ENCODE results near the gene CD52.

The CD52 gene

DNA sequence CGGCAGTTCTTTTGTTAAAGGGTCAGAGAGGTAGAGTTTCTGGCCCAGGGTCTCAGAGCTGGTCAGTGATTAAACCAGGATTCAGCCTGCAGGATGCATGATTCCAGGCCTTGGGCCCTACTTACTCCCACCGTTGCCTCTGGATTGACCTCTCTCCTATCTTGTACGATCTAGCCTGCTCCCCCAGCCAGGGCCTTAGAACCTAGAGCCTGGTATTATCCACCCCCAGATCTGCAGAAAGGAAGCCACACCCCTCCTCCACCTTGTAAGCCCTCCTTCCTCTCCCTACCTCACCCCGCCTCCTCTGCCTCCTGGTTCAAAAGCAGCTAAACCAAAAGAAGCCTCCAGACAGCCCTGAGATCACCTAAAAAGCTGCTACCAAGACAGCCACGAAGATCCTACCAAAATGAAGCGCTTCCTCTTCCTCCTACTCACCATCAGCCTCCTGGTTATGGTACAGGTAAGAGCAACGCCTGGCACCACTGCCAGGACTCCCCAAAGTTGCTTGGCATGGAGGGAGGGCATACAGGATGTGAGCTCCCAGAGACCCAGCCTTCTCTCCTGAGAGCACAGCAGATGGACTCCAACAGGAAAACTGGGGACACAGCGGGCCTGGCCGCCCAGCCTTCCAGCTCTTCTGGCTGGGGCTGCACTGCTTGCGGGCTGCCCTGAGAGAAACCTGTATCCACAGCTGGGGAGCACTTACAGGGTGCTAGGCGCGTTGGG lies at the start of gene CD52:
Gene CD52 (plus strand): TSS at position 347 of the 726 bp plus-strand sequence. CDS start 60 bp downstream, at position 407.
- peak; percentile 80 for DNase-seq (ENCODE audit: low spot score)

DNA sequence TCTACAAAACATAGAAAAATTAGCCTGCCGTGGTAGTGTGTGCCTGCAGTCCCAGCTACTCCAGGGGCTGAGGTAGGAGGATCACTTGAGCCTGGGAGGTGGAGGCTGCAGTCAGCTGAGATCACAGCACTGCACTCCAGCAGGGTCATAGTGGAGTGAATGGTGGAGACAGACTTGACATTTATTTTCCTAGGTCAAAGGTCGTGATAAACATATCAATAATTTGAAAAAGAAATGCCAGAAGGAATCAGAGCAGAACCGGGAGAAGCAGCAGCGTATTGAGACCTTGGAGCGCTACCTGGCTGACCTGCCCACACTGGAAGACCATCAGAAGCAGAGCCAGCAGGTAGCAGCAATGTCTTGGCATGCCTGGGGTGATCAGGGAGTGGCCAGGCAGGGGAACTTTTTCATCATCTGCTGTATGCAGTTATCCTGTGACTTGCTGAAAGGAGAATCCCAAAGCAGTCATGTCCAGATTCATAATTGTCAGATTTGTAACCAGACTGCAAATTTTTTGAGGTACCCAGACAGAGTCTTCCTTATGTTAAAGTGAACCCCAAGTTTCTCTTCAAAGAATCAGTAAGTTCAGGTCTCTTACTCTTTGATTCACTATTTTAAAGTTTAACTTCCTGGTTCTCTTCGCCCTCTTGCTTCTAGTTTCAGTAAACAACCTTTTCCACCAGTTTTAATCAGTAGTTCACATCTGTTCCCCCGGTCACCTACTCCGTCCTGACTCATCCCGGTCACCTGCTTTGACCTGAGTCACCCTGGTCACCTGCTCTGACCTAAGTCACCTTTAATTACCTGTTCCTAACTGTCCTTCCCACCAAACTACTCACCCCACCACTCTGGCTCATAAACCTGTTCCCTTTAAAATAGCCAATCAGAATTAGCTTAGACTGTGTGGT lies 49.2 kb upstream of the CD52 start:
- no peak for DNase-seq (ENCODE audit: low spot score)

- no peak for DNase-seq (ENCODE audit: low spot score)
These were observed 48.6 kb upstream of the CD52 start for GRCh38 chr1:26269198-26269550.

DNA sequence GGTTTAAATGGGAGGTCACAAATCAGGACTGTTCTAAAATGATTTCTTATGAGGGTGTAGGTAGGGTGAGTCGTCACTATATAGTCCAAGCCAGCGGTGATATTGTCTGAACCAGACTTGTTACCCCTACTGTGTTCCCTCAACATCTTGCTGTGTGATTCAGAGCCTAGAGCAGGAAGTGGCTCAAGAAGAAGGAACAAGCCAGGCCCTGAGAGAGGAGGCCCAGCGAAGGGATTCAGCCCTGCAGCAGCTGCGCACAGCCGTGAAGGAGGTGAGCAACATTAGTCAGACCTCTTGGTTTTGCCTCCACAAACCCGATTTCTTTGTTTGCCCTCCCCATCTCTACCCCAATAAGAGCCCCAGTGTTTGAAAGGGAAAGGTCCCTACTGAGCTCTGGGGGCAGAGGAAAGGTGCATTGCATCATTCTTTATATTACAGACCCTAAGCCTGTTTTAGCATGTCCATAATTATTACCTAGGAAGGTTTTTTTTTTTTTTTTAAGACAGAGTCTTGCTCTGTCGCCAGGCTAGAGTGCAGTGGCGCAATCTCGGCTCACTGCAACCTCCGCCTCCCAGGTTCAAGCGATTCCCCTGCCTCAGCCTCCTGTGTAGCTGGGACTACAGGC lies 42.8 kb upstream of the CD52 start:
- no peak for DNase-seq (ENCODE audit: low spot score)

GRCh38 chr1:26275580-26276431 lies 42.0 kb upstream of the CD52 start:
- peak; percentile 81 for DNase-seq (ENCODE audit: low spot score)

- DNase-seq (ENCODE audit: low spot score), result no peak
These were observed 41.3 kb upstream of the CD52 start for GRCh38 chr1:26276432-26276838.

GRCh38 chr1:26277261-26277661 lies 40.5 kb upstream of the CD52 start:
- DNase-seq (ENCODE audit: low spot score), result no peak

DNA sequence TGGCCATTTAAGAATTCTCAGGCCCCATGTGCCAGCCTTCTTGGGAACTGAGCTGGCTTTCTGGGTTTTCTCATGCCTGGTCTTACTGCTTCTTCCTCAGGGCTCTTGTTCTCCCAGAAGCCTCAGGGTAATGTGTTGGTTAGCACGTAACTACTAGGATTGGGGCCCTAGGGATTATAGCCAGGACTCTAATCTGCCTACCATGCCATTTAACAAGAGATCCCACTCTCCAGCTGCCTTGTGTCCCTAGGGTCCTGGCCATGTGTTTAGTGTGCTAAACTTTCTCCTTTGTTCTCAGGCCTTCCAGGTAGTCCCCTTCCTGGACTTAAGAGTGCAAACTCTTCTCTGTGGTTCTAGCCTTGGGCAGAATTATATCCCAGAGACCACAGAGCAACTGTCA lies 40.0 kb upstream of the CD52 start:
- DNase-seq (ENCODE audit: low spot score), result no peak

GRCh38 chr1:26278303-26278702 lies 39.5 kb upstream of the CD52 start:
- no peak for DNase-seq (ENCODE audit: low spot score)

DNA sequence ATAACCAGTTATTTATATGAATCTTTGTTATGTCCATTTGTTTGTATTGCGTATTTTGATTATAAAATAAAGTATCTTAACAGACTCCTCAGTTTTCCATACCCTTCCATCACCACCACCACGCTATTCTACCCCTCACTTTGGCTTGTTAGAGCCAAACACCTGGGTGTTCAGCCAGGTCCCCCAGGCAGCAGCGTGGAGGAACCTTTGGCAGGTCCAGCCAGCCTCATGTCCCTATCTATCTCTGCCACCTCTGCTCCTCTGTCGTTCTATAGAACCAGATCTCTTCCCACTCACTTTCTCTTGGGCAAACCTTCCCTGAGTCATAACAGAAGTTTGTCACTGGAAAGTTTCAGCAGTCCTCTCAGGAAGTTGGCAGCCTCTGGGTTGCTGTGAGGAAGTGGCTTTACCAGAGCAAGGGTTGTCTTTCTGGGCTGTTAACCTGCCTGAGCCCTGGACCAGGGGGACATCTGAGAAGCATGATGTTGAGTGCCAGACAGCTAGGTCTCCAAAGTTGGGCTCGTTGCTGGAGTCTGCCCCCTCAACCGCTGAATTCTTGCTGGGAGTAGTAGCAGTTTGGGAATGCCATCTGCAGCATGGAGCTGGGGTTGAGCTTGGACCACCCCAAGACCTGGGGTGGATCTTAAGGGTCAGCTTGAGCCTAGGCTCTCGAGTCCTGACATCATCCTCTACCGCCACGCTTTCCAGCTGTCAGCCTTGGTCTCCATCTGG lies 38.9 kb upstream of the CD52 start:
- peak; percentile 30 for DNase-seq (ENCODE audit: low spot score)

GRCh38 chr1:26279456-26280332 lies 38.1 kb upstream of the CD52 start, which contains the start of gene SH3BGRL3:
Gene SH3BGRL3, plus strand, starts transcription at chr1:26280086. Its CDS starts 70 bp downstream, at chr1:26280156.
- peak; percentile 94 for DNase-seq (ENCODE audit: low spot score)

DNA sequence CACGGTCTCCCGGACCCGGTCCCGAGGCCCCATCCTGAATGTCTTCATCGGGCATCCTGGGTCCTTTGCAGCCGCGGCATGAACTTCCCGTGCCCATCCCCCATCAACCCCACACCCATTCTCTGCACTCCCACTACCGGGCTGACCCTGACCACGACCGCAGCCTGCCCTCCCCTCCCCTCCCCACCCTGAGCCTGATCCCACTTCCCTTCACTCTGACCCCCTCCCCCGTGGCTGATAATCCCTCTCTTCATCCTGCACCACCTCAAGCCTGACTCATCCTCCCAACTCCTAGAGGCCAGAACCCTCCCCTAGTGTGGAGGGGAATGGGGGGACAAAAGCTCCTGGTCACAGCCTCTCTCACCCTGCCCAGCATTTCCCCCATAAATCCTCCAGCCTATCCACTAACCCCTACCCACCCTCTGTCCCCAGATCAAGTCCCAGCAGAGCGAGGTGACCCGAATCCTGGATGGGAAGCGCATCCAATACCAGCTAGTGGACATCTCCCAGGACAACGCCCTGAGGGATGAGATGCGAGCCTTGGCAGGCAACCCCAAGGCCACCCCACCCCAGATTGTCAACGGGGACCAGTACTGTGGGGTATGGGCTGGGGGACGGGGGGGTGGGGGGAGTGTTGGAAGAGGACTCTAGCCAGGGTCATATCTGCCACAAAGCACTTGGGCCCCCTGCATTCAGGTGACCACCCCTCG lies 37.3 kb upstream of the CD52 start:
- no peak for DNase-seq (ENCODE audit: low spot score)

DNA sequence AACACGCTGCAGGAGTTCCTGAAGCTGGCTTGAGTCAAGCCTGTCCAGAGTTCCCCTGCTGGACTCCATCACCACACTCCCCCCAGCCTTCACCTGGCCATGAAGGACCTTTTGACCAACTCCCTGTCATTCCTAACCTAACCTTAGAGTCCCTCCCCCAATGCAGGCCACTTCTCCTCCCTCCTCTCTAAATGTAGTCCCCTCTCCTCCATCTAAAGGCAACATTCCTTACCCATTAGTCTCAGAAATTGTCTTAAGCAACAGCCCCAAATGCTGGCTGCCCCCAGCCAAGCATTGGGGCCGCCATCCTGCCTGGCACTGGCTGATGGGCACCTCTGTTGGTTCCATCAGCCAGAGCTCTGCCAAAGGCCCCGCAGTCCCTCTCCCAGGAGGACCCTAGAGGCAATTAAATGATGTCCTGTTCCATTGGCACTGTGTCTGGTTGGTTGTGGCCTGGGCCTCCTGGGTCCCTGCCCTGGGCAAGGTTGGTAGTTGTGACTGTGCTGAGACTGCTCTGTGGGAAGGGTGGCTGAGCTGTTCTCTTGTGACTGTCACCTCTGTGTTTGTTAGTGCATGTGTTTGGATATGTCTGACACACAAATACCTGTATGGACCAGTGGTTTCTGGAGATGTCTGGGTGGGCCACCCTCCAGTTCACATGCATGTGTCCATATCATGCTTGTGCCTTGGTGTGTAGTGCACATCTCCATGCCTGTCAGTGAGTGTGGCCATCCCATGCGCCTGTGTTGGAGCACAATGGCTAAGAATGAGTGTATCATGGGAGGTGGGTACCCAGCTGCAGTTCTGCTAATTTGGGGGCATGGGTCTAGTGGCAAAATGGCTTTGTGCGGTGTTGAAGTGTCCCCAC lies 36.4 kb upstream of the CD52 start:
- no peak for DNase-seq (ENCODE audit: low spot score)

DNA sequence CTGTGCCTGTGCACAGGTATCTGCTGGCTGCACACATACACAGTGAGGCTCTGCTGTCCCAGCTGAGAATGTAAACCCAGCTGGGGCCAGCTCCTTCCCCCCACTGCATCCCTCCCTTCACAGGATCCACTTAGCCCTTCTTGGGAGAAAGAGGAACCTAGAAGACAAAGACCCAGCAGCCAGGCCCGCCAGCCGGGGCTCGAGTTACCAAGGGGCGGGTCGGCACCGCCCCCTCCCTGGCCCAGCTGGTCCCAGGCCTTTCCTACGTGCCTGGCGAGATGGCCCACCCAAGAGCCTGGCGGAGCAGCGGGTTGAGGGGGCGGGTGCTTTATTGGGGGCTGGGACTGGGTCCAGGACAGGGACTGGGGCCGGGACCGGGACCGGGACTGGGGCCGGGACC lies 35.8 kb upstream of the CD52 start:
- DNase-seq (ENCODE audit: low spot score), result no peak

DNA sequence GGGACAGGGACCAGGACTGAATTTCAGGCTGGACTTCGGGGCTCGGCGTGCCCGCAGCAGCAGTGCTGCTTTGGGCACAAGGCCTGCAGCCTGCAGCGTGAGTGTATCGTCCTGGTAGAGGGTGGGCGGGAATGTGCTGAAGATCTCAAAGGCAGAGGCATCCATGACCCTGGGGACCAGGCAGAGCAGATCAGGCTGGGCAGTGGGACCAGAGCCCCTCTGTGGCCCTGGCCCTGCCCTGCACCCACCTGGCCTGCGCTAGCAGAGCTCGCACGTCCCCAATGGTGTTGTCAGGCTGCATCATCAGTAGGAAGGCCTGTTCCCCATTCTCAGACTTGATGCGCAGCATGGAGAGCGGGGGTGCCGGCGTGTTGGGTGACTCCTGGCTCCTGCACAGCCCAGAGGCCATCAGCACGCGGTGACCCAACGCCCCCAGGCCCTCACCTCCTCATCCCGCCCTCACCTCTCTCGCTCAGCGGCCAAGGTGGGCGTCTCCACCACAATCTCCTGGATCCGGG lies 35.3 kb upstream of the CD52 start:
- no peak for DNase-seq (ENCODE audit: low spot score)

- DNase-seq (ENCODE audit: low spot score), result no peak
These were observed 34.4 kb upstream of the CD52 start for GRCh38 chr1:26283279-26283853.

DNA sequence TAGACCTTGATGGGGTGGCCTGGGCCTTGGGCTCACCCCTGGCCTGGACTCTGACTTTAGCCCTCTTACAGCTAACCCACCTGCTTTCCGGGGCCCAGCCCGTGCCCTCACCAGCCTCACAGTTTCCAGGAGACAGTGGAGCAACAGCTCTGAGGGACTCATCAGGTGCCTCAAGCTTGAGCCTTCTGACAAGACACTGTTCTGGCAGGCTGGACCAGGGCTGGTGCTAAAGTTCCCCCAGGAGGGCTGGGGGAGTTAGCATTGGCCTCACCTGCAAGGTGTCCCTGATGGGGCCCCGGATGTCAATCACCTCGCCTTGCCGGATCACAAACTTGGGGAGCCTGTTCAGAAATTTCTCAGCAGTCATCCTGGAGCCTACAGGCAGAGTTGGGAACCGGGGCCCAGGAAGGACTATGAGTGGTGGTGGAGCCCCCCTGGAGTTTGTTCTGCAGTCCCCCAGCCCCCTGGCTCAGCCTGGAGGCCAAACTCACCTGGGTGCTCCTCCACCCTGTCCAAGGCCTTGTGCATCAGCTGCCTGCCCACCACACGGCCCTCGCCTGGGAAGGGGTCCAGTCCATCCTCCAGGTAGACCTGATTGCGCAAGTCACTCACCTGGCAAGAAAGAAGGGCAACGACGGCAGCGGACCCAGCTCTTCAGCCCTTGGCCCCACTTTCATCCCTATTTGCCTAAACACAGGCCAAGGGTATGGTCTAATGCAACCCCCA lies 33.7 kb upstream of the CD52 start:
- DNase-seq (ENCODE audit: low spot score), result no peak
